HUES48 (cell line): ENCODE measurements around the gene RBKS.
"Not testable (repeated sequence)": the region's sequence is repeated elsewhere in the genome, so short reads cannot be mapped to it uniquely, and the experiment has no call there.

Experiments
- H3K27ac ChIP-seq: one replicate; pipeline ENCODE4 v1.7.0; 2013; ENCODE audit warnings: low read depth, low read length, inconsistent platforms
- H3K27me3 ChIP-seq: 2 replicates; pipeline ENCODE4 v1.6.1; 2013; ENCODE audit warnings: mild to moderate bottlenecking, low read length; ENCODE audit not compliant: control insufficient read depth, insufficient read depth
- H3K36me3 ChIP-seq: 2 replicates; pipeline ENCODE4 v1.6.1; 2013; ENCODE audit warnings: low read length; ENCODE audit not compliant: control insufficient read depth, insufficient read depth
- H3K4me1 ChIP-seq: 2 replicates; pipeline ENCODE4 v1.6.1; 2013; ENCODE audit warnings: mild to moderate bottlenecking, low read length; ENCODE audit not compliant: control insufficient read depth, insufficient read depth
- H3K4me3 ChIP-seq: 2 replicates; pipeline ENCODE4 v1.5.1; 2013; ENCODE audit warnings: mild to moderate bottlenecking, low read depth, low read length
- H3K9ac ChIP-seq: 2 replicates; pipeline ENCODE4 v1.6.1; 2013; ENCODE audit warnings: mild to moderate bottlenecking, low read depth, low read length, moderate library complexity
- H3K9me3 ChIP-seq: 2 replicates; pipeline ENCODE4 v1.6.1; 2013; ENCODE audit warnings: low read length; ENCODE audit not compliant: control insufficient read depth, insufficient read depth

The RBKS gene

GRCh38 chr2:27870724-27871123, 19.5 kb downstream of the RBKS start:
- Histone ChIP-seq H3K9ac (no peak overlapping the region), H3K4me1 (no peaks in the 10 kb centered on the region), H3K9me3 (no peaks in the 10 kb centered on the region), H3K36me3 (no peaks in the 10 kb centered on the region), H3K4me3 (no peak overlapping the region), H3K27ac (no peak overlapping the region), H3K27me3 (no peaks in the 10 kb centered on the region)

GRCh38 chr2:27869763-27870162, 20.4 kb downstream of the RBKS start:
- Histone ChIP-seq H3K4me1 (no peaks in the 10 kb centered on the region), H3K9ac (no peak overlapping the region), H3K4me3 (no peak overlapping the region), H3K27me3 (no peaks in the 10 kb centered on the region), H3K36me3 (no peaks in the 10 kb centered on the region), H3K27ac (no peak overlapping the region), H3K9me3 (no peaks in the 10 kb centered on the region)

- Histone ChIP-seq H3K27me3 (peaks cover 13% of the 10 kb centered on the region; the same call in 1 of the 2 replicates), H3K4me1 (no peaks in the 10 kb centered on the region), H3K27ac (no peak overlapping the region), H3K36me3 (no peaks in the 10 kb centered on the region), H3K4me3 (no peak overlapping the region), H3K9ac (no peak overlapping the region), H3K9me3 (no peaks in the 10 kb centered on the region)
Measured at GRCh38 chr2:27866237-27866636, 23.9 kb downstream of the RBKS start.

GRCh38 chr2:27863955-27864354, 26.2 kb downstream of the RBKS start:
- not testable (repeated sequence) for H3K4me1 ChIP-seq, H3K36me3 ChIP-seq, H3K4me3 ChIP-seq, H3K27ac ChIP-seq, H3K9me3 ChIP-seq, H3K9ac ChIP-seq
- peaks cover 13% of the 10 kb centered on the region for H3K27me3 ChIP-seq

GRCh38 chr2:27863146-27863545, 27.0 kb downstream of the RBKS start:
- Histone ChIP-seq H3K9me3 (no peaks in the 10 kb centered on the region), H3K9ac (no peak overlapping the region), H3K27ac (no peak overlapping the region), H3K4me3 (no peak overlapping the region), H3K36me3 (no peaks in the 10 kb centered on the region), H3K4me1 (no peaks in the 10 kb centered on the region), H3K27me3 (peaks cover 13% of the 10 kb centered on the region)

GRCh38 chr2:27860111-27860510, 30.1 kb downstream of the RBKS start:
- no peaks in the 10 kb centered on the region for H3K4me1 ChIP-seq
- H3K27me3 ChIP-seq, result peaks cover 13% of the 10 kb centered on the region
- no peaks in the 10 kb centered on the region for H3K36me3 ChIP-seq
- H3K27ac ChIP-seq, result no peak overlapping the region
- peaks cover 5% of the 10 kb centered on the region; the same call in 1 of the 2 replicates for H3K9me3 ChIP-seq
- H3K9ac ChIP-seq, result no peak overlapping the region
- H3K4me3 ChIP-seq, result no peak overlapping the region

- Histone ChIP-seq H3K4me1 (no peaks in the 10 kb centered on the region), H3K4me3 (no peak overlapping the region), H3K9ac (no peak overlapping the region), H3K9me3 (peaks cover 5% of the 10 kb centered on the region; the same call in 1 of the 2 replicates), H3K27me3 (no peaks in the 10 kb centered on the region; the same call in none of the 2 replicates), H3K27ac (no peak overlapping the region), H3K36me3 (no peaks in the 10 kb centered on the region)
Measured at GRCh38 chr2:27857417-27858172, 32.6 kb downstream of the RBKS start.

- Histone ChIP-seq H3K36me3 (no peaks in the 10 kb centered on the region), H3K9me3 (peaks cover 5% of the 10 kb centered on the region; the same call in 1 of the 2 replicates), H3K27me3 (no peaks in the 10 kb centered on the region; the same call in none of the 2 replicates), H3K9ac (no peak overlapping the region), H3K27ac (no peak overlapping the region), H3K4me3 (no peak overlapping the region), H3K4me1 (no peaks in the 10 kb centered on the region)
Measured at GRCh38 chr2:27856956-27857355, 33.2 kb downstream of the RBKS start.

- H3K4me1 ChIP-seq, result no peaks in the 10 kb centered on the region
- H3K27me3 ChIP-seq, result no peaks in the 10 kb centered on the region; the same call in none of the 2 replicates
- H3K4me3 ChIP-seq, result no peak overlapping the region
- peaks cover 5% of the 10 kb centered on the region; the same call in 1 of the 2 replicates for H3K9me3 ChIP-seq
- H3K36me3 ChIP-seq, result no peaks in the 10 kb centered on the region
- H3K27ac ChIP-seq, result no peak overlapping the region
- no peak overlapping the region for H3K9ac ChIP-seq
Measured at GRCh38 chr2:27856386-27856785, 33.8 kb downstream of the RBKS start.

- Histone ChIP-seq H3K36me3 (no peaks in the 10 kb centered on the region), H3K27ac (no peak overlapping the region), H3K9me3 (peaks cover 5% of the 10 kb centered on the region; the same call in 1 of the 2 replicates), H3K4me3 (no peak overlapping the region), H3K4me1 (no peaks in the 10 kb centered on the region), H3K9ac (no peak overlapping the region), H3K27me3 (no peaks in the 10 kb centered on the region; the same call in none of the 2 replicates)
Measured at GRCh38 chr2:27855476-27855875, 34.7 kb downstream of the RBKS start.

GRCh38 chr2:27854229-27854862, 35.8 kb downstream of the RBKS start:
- peaks cover 5% of the 10 kb centered on the region; the same call in 1 of the 2 replicates for H3K9me3 ChIP-seq
- no peaks in the 10 kb centered on the region for H3K36me3 ChIP-seq
- H3K4me3 ChIP-seq, result no peak overlapping the region
- H3K9ac ChIP-seq, result no peak overlapping the region
- no peaks in the 10 kb centered on the region for H3K27me3 ChIP-seq
- H3K27ac ChIP-seq, result no peak overlapping the region
- H3K4me1 ChIP-seq, result no peaks in the 10 kb centered on the region
